GM10266 (cell line): ENCODE data around the gene ST6GALNAC3.

Experiments
- DNase-seq: peaks from one replicate; pipeline ENCODE4 v3.0.0; 2012; ENCODE audit errors: extremely low spot score
- CTCF ChIP-seq: IDR thresholded peaks from 2 replicates; pipeline ENCODE4 v1.5.1; 2012; ENCODE audit warnings: mild to moderate bottlenecking, low read depth; ENCODE audit not compliant: control insufficient read depth, insufficient read depth; ENCODE audit errors: missing control alignments

The ST6GALNAC3 gene

GRCh38 chr1:76625886-76626678, 551.5 kb downstream of the ST6GALNAC3 start:
- TF ChIP-seq CTCF, result no peak
- no peak for DNase-seq

DNA sequence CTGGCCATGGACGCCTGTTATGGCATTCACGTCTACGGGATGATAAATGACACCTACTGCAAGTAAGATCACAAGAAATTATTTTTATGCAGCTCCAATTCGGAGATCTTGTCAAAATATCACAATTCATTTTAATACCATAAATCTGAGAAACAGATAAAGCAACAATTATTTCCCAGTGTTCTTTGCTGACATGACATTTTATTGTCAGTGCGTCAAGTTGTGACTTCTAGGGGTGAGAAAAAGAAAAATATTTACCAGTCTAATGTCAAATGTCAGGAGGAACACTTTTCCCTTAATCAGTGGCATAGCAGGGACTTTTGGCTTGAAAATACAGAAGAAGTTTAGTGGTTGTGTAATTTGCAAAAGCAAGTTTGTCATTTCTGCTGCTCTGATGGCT, 553.0 kb downstream of the ST6GALNAC3 start:
- no peak for TF ChIP-seq CTCF
- no peak for DNase-seq

DNA sequence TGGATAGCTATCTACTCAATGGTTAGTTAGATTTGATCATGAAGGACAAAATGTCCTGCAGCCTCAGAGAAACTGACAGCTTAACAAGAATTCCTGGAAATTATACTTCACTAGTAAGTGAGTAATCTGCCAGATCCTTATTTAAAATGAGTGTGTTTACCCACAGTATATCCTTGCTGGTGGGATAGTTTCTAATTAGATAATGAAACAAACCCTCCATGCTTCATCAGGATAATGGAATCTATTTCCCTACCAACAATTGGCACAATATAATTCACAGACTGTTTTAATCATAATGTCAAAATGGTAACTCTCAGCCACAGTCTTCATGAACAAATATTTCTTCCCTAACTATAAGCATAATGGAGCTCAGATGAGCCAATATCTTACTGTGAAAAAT, 553.4 kb downstream of the ST6GALNAC3 start:
- no peak for DNase-seq
- TF ChIP-seq CTCF, result no peak

GRCh38 chr1:76632136-76632535, 557.6 kb downstream of the ST6GALNAC3 start:
- TF ChIP-seq CTCF, result no peak
- no peak for DNase-seq

DNA sequence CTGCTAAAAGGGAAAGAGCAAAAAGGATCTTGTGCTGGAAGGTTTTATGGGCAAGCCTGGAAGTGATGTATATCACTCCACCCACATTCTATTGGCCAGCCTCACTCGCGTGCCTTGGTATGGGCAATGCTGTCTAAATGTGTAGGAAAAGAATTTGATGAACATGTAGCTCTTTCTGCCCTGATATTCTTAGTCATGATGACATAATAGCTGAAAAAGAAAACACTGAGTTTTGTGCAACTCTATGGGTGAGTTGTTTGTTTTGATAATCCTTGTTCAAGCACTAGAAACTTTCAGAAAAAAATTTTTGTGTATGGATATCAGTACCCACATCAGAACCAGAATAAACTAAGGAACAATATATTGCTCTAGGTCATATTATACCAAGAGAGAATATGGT, 561.2 kb downstream of the ST6GALNAC3 start:
- TF ChIP-seq CTCF, result no peak
- DNase-seq, result no peak

DNA sequence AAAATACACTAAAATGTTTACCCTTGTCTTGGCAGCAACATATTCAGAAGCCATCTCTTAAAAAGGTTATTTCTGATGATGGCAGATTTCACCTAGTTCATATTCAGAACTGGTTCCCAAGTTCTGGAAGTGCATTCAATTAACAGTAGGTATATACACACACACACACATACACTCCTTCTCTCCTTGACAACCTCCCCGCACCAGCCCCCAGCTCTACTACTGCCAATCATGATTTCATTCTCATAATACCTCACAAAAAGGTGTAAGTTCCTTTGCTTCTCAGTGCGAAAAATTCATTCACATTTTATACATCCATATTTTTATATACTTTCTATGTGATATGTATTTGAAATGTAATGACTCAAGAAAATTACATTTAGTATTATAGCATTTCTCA, 564.6 kb downstream of the ST6GALNAC3 start:
- no peak for TF ChIP-seq CTCF
- DNase-seq, result no peak

DNA sequence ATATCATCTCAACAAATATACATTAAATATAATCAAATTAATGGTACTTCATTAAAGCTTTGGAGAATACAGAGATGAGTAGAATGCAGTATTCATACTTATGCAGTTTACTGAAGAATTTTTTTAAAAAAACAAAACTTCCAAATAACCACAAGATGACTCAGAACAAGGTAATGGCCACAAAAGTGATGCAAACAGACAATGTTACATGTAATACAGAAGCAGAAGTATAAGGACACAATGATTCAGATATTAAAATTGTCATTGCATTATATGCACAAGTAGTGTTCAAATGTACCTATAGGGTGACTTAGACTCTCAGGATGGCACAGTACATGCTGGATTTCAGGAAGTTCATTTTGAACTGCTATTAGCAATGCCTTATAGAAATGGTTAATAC, 565.5 kb downstream of the ST6GALNAC3 start:
- no peak for TF ChIP-seq CTCF
- no peak for DNase-seq
